IPS DF 6.9 (cell line): Measurements from ENCODE around the gene NLK.

Source experiments
- DNase-seq: peaks from one replicate; pipeline ENCODE4 v3.0.0-alpha.2; 2013; ENCODE audit warnings: low read depth, low spot score
- H3K27ac ChIP-seq: one replicate; pipeline ENCODE4 v1.5.1; 2013; ENCODE audit warnings: low read length, control low read depth
- H3K27me3 ChIP-seq: 2 replicates; pipeline ENCODE4 v1.6.1; 2013; ENCODE audit warnings: mild to moderate bottlenecking, low read length; ENCODE audit not compliant: control insufficient read depth, insufficient read depth
- H3K36me3 ChIP-seq: 2 replicates; pipeline ENCODE4 v1.6.1; 2013; ENCODE audit warnings: low read length; ENCODE audit not compliant: control insufficient read depth, insufficient read depth
- H3K4me1 ChIP-seq: 2 replicates; pipeline ENCODE4 v1.6.1; 2013; ENCODE audit warnings: low read length; ENCODE audit not compliant: control insufficient read depth, insufficient read depth
- H3K4me3 ChIP-seq: 2 replicates; pipeline ENCODE4 v1.5.1; 2013; ENCODE audit warnings: mild to moderate bottlenecking, low read length
- H3K9me3 ChIP-seq: 2 replicates; pipeline ENCODE4 v1.6.1; 2013; ENCODE audit warnings: low read length, inconsistent platforms; ENCODE audit not compliant: control insufficient read depth, insufficient read depth
- WGBS: extraction: QIAGEN DNeasy Blood & Tissue Kit; methylation state at CpG from one replicate; pipeline ENCODE4 v1.1.7; 2013; ENCODE audit warnings: mixed read lengths, missing lambda C conversion rate; ENCODE audit not compliant: insufficient read length, insufficient coverage; 5-methylcytosine and 5-hydroxymethylcytosine counted together

The NLK gene

DNA sequence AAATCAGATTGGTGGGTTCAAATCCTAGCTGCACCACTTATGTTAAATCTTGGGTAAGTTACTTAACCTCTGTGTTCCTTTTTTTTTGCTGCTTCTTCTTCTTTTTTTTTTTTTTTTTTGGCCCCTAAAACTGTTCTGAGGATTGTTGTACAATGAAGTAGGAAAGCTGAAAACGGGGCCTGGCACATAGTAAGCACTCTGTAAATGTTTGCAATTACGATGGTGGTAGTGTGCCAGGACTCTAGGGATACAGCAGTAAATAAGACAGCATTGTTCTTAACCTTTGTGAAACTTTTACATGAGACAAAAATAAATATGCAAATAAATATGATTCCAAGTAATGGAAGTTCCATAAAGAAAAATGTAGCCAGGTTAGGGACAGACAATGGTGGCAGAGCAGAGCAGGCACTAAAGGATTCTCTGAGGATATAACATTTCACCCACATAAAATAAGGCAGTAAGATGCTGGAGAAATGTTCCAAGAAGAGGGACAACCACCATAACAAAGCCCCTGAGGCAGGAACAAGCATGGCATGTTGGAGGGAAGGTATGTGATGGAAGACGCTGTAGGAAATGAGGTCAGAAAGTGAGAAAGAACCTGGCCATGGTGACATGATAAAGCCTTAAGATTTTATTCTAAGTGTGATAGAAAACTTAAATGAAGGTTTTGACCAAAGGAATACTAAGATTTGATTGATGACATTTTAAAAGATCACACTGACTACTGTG, 127.3 kb downstream of the NLK start:
- no peak for DNase-seq
- H3K9me3 ChIP-seq = no peaks in the 10 kb centered on the region
- peaks cover 5% of the 10 kb centered on the region; the same call in 1 of the 2 replicates for H3K4me1 ChIP-seq
- no peak overlapping the region for H3K27ac ChIP-seq
- H3K4me3 ChIP-seq = no peak overlapping the region
- no peaks in the 10 kb centered on the region for H3K27me3 ChIP-seq
- no CpG with 5 or more reads among the region's 3 CpGs for WGBS
- no peaks in the 10 kb centered on the region; the same call in 1 of the 2 replicates for H3K36me3 ChIP-seq

DNA sequence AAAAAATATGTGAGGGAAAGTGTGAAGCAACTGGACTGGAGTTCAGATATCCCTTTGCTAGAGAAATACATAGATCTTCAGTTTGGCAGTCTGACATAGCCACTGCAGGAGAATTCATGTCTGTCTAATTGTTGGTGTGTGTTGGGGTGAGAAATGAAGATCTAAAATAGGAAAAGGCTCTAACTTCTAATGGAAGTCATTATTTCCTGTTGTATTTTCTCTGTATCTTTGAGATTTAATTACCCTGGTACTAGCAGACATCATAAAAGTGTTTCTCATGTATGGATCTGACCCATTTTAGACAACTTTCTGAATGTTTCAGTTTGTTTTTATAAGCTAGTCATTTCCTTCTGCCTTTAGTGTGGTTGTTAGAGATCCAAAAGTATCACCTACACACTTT, 128.3 kb downstream of the NLK start:
- Histone ChIP-seq H3K4me1 (peaks cover 5% of the 10 kb centered on the region; the same call in 1 of the 2 replicates), H3K27ac (no peak overlapping the region), H3K9me3 (no peaks in the 10 kb centered on the region), H3K36me3 (no peaks in the 10 kb centered on the region; the same call in 1 of the 2 replicates), H3K27me3 (no peaks in the 10 kb centered on the region), H3K4me3 (no peak overlapping the region)
- DNase-seq = no peak

DNA sequence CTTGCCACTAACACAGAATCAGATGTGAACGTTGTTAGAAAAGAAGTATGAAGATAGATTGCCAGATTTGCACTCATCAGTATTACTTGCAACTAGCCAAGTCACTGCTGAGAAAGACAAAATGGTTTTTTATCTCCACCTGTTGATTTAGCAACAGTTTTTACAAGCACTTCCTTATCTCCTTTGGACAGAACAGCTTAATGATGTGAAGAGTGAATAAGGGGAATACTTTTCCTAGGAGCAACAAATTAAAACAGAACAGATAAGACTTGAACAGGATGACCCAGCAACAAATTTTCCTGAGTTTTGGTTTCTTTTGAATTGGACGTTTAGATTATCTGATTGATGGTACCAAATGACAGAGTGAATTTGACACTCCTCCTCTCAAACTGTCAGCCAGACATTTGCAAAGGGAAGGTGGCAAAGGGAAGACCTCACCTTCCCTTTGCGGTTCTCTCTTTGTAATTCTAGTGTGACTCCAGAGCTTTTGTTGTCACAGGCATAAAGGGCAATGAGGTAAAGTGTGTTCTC, 130.6 kb downstream of the NLK start:
- peaks cover 5% of the 10 kb centered on the region; the same call in 1 of the 2 replicates for H3K4me1 ChIP-seq
- no CpG with 5 or more reads among the region's 3 CpGs for WGBS
- H3K27me3 ChIP-seq = no peaks in the 10 kb centered on the region
- no peak for DNase-seq
- H3K27ac ChIP-seq = no peak overlapping the region
- no peak overlapping the region for H3K4me3 ChIP-seq
- no peaks in the 10 kb centered on the region for H3K9me3 ChIP-seq
- H3K36me3 ChIP-seq = no peaks in the 10 kb centered on the region; the same call in 1 of the 2 replicates

DNA sequence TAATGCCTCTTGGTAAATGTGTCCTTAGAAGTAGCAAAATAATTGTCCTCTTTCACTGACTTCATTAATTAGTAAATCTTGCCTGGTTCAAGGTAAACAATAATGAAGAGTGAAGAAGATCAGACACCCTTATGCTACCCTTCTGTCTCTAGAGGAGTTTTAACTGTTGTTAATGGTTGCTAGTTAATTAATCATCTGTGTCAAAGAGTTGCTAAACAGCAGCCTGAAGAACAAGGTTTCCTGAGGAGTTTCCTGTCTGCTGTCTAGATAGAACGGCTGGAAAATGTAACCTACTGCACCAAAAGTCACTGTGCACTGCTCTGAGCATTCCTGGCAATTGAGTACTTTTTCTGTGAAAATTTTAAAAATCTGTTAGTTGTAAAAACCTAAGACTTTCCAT, 131.3 kb downstream of the NLK start:
- Histone ChIP-seq H3K9me3 (no peaks in the 10 kb centered on the region), H3K4me3 (no peak overlapping the region), H3K36me3 (no peaks in the 10 kb centered on the region), H3K27me3 (no peaks in the 10 kb centered on the region), H3K4me1 (peaks cover 5% of the 10 kb centered on the region; the same call in 1 of the 2 replicates), H3K27ac (no peak overlapping the region)
- WGBS = no CpG with 5 or more reads among the region's 1 CpG
- no peak for DNase-seq

DNA sequence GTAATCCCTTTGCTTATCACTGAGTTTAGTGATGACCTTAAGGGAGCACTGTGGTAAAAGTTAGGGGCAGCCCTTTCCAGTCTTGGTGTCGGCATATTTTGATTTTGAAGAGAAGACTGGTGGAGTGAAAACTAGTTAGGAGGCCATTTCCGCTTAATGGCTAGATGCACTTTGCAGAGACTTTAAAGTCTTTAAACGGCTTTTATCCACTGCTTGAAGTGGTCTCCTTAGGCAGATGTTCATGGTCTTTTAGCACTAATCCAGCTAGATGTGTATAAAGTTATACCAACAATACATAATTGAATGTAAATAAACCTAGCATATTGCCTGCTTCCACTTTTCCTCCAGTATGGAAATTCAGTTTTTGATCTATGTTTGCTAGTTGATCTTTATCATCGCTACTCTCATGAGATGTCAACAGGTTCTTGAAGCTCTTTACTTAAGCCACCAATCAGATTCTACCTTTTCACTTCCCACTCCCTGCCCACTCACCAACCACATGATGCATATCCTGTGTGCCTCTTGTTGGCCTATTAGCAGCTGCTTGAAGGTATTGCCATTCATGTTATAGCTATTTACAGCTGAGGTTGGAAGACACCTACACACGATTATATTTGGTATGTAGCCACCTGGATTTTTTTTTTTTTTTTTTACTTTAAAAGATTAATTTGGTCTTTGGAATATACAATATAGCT, 132.0 kb downstream of the NLK start:
- no peaks in the 10 kb centered on the region for H3K9me3 ChIP-seq
- H3K36me3 ChIP-seq = no peaks in the 10 kb centered on the region
- H3K27me3 ChIP-seq = no peaks in the 10 kb centered on the region
- no peak overlapping the region for H3K4me3 ChIP-seq
- no CpG with 5 or more reads among the region's 5 CpGs for WGBS
- H3K4me1 ChIP-seq = peaks cover 5% of the 10 kb centered on the region; the same call in 1 of the 2 replicates
- no peak for DNase-seq
- no peak overlapping the region for H3K27ac ChIP-seq

DNA sequence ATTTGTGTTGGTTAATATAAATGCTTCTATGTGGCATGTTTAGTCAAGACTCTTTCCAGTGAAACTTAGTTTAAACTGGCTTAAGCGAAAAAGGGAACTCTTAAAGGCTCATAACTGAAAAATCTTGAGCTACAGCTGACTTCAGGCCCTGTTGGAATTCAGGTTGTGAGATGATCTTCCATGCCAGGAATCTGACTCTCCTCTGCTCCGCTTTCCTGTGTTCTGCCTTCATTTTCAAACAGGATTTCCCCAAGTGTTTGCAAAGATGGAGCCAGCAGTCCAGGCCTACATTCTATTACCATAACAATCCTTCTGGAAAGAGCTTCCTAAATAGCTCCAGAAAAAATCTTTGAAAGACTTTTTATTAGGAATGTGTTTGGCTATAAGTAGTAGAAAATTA, 134.9 kb downstream of the NLK start:
- Histone ChIP-seq H3K27me3 (no peaks in the 10 kb centered on the region), H3K4me3 (no peak overlapping the region), H3K4me1 (peaks cover 5% of the 10 kb centered on the region; the same call in 1 of the 2 replicates), H3K27ac (no peak overlapping the region), H3K36me3 (no peaks in the 10 kb centered on the region), H3K9me3 (no peaks in the 10 kb centered on the region)
- no CpG with 5 or more reads among the region's 2 CpGs for WGBS
- no peak for DNase-seq

DNA sequence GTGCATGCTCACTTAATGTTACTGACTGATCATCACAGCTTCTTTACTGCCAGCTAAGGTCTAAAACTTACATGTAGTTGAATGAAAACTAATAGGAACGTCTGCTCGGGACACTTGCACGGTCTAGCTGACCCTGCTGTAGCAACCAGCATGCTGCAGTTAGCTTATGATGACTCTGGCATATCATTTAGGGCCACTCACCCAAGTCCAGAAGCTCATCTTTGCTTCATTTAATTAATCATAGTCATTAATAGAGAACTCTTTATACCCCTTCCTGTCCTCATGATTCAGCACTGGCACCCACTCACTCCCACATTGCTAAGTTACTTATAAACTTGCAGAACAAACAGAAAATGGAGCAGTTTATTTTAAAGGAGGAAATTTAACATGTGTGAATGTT, 136.3 kb downstream of the NLK start:
- no peaks in the 10 kb centered on the region for H3K27me3 ChIP-seq
- no peak overlapping the region for H3K27ac ChIP-seq
- H3K4me3 ChIP-seq = no peak overlapping the region
- H3K4me1 ChIP-seq = no peaks in the 10 kb centered on the region
- no CpG with 5 or more reads among the region's 3 CpGs for WGBS
- H3K36me3 ChIP-seq = no peaks in the 10 kb centered on the region
- DNase-seq = no peak
- no peaks in the 10 kb centered on the region for H3K9me3 ChIP-seq

DNA sequence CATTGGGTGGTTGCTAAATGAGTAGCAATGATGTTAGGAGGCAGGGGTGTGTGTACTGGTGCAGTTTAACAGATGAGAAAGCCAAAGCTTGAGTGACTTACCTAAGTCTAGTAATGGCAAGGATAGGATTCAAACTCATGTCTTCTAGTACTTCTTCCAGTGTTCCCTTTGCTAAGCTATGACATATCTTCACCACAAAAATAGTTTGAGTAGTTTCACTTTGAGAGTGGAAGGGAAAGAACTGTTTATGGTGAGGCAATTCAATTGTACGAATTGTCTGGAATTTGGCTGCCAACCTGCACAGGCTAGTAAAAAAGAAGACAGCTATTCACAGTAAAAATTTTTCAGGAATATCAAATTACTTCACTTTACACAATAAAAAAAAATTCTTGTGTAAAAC, 138.0 kb downstream of the NLK start:
- no peaks in the 10 kb centered on the region for H3K9me3 ChIP-seq
- H3K36me3 ChIP-seq = no peaks in the 10 kb centered on the region
- H3K4me1 ChIP-seq = no peaks in the 10 kb centered on the region
- DNase-seq = no peak
- no peak overlapping the region for H3K4me3 ChIP-seq
- no peak overlapping the region for H3K27ac ChIP-seq
- no CpG with 5 or more reads among the region's 1 CpG for WGBS
- H3K27me3 ChIP-seq = no peaks in the 10 kb centered on the region

DNA sequence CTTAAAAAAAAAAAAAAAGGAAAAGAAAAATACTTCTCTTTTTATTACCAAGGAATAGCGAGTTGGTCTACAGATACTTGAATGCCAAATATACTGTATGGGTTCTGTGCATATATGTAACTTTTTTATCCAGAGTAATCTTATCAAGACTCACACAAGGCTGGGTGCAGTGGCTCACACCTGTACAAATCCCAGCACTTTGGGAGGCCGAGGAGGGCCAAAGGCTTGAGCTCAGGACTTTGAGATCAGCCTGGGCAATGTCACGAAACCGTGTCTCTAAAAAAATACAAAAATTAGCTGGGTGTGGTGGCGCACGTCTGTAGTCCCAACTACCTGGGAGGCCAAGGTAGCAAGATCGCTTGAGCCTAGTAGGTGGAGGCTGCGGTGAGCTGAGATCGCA, 139.1 kb downstream of the NLK start:
- Histone ChIP-seq H3K4me1 (no peaks in the 10 kb centered on the region), H3K9me3 (no peaks in the 10 kb centered on the region), H3K36me3 (no peaks in the 10 kb centered on the region), H3K27ac (no peak overlapping the region), H3K4me3 (no peak overlapping the region), H3K27me3 (no peaks in the 10 kb centered on the region)
- no CpG with 5 or more reads among the region's 9 CpGs for WGBS
- no peak for DNase-seq

DNA sequence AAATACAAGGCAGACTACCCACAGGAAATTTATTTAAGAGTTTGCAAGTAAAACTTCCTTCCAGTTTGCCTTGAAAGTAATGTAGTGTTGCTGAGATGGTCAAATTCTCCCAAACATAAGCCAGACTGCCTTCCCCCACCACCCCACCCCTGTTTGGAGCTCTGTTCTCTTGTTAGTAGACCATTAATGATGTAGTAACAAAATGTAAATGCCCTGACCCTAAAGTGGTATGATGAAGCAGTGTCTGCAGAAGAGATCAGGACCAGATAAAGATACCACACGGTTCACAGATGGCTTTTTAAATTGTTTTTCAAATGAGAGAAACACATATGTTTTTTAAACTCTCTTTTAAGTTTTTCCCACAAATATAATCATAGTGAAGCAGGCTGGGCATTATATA, 140.1 kb downstream of the NLK start:
- Histone ChIP-seq H3K4me3 (no peak overlapping the region), H3K4me1 (no peaks in the 10 kb centered on the region), H3K36me3 (no peaks in the 10 kb centered on the region), H3K27me3 (no peaks in the 10 kb centered on the region), H3K27ac (no peak overlapping the region), H3K9me3 (no peaks in the 10 kb centered on the region)
- no CpG with 5 or more reads among the region's 1 CpG for WGBS
- no peak for DNase-seq
